ENCODE data around the gene ATP11A. TPM values are rescaled to one million over a fixed set of nuclear protein-coding genes. Genes with fewer than 3 reads are reported as not detected.

ATP11A gene
- total and polyA plus RNA-seq, 9 of the 15 experiments (the other 6 are each of a cell fraction or from before 2014, with no cell fraction given): 0.38 to 34.2 (median 4.2) TPM

- H3K4me2 ChIP-seq (ENCODE audit: insufficient read depth, low read length): no peak overlapping the region
- no peaks in the 10 kb centered on the region for H3K9me1 ChIP-seq (ENCODE audit: control insufficient read depth, insufficient read depth, low read length)
- no peaks in the 10 kb centered on the region for H3K79me2 ChIP-seq (ENCODE audit: control insufficient read depth, insufficient read depth, low read length)
- H3K4me3 ChIP-seq: no peak overlapping the region
- FAIRE-seq: no peak
- in situ Hi-C loops (cut with MboI): no loop called here
- 5% methylated on average over 3 of the region's 8 CpGs for WGBS (ENCODE audit: insufficient coverage, low coverage, missing lambda C conversion rate)
- no peaks in the 10 kb centered on the region for H3K36me3 ChIP-seq (ENCODE audit: control insufficient read depth, insufficient read depth, low read length)
- no peaks in the 10 kb centered on the region for H4K20me1 ChIP-seq (replicated peaks; ENCODE audit: control insufficient read depth, insufficient read depth, low read length)
- CTCF ChIA-PET (ENCODE audit: low intra/inter-chr PET ratio): no interaction called here
- BruUV-seq (replicated peaks): no TSS peak
- H3K9ac ChIP-seq (ENCODE audit: insufficient read depth in 1 of 2, low read depth in 2 of 2, low read length in 2 of 2): no peak overlapping the region
- POLR2A ChIA-PET: no interaction called here
- no peak overlapping the region for H3K27ac ChIP-seq (ENCODE audit: extremely low read depth, low read depth, low read length)
- H3K4me1 ChIP-seq (replicated peaks in 1 of 2; ENCODE audit: control insufficient read depth in 2 of 2, insufficient read depth in 2 of 2, low read length in 2 of 2): no peaks in the 10 kb centered on the region; a peak in 1 of 5 replicates
- intact Hi-C loops (cut with micrococcal nuclease): no loop called here
- no peak for DNase-seq (ENCODE audit: extremely low read depth in 1 of 4, low spot score in 3 of 4)
- H2AFZ ChIP-seq (ENCODE audit: low read depth, low read length): no peak overlapping the region
- no peaks in the 10 kb centered on the region for H3K9me3 ChIP-seq (replicated peaks; ENCODE audit: control insufficient read depth, insufficient read depth, low read depth, low read length)
- ATAC-seq: no peak
- peaks cover 20 to 46% of the 10 kb centered on the region in 2 experiments for H3K27me3 ChIP-seq (ENCODE audit: control insufficient read depth in 2 of 2, insufficient read depth in 2 of 2, low read length in 2 of 2)
- TF ChIP-seq ZNF165 (CRISPR knock-in tag; IDR thresholded peaks at IDR 0.05; ENCODE audit: borderline replicate concordance) (no peak), OTX1 (CRISPR knock-in tag; IDR thresholded peaks at IDR 0.05) (no peak), NRF1 (conservative IDR thresholded peaks at IDR 0.05 in 1 of 2, IDR thresholded peaks at IDR 0.05 in 1 of 2) (no peak), EHMT2 (IDR thresholded peaks at IDR 0.05) (no peak), DACH1 (IDR thresholded peaks at IDR 0.05; ENCODE audit: partially characterized antibody) (no peak), FOXP4 (CRISPR knock-in tag; IDR thresholded peaks at IDR 0.05; ENCODE audit: borderline replicate concordance) (no peak), ZNF511 (CRISPR knock-in tag; IDR thresholded peaks at IDR 0.05) (no peak), NR2C2 (CRISPR knock-in tag; IDR thresholded peaks at IDR 0.05) (no peak), NR2C2 (tag; IDR thresholded peaks at IDR 0.05) (no peak), ATF2 (CRISPR knock-in tag; IDR thresholded peaks at IDR 0.05) (no peak), HCFC1 (IDR thresholded peaks at IDR 0.05; ENCODE audit: low read depth, low read length) (no peak), ZNF584 (CRISPR knock-in tag; IDR thresholded peaks at IDR 0.05; ENCODE audit: low read depth) (no peak), ZNF583 (CRISPR knock-in tag; IDR thresholded peaks at IDR 0.05) (no peak), ZBTB12 (CRISPR knock-in tag; IDR thresholded peaks at IDR 0.05) (no peak), ZBTB8A (IDR thresholded peaks at IDR 0.05; ENCODE audit: partially characterized antibody) (no peak), THAP12 (CRISPR knock-in tag; IDR thresholded peaks at IDR 0.05) (no peak), ARNT (IDR thresholded peaks at IDR 0.05) (no peak), KDM1A (IDR thresholded peaks at IDR 0.05) (no peak)
Measured at GRCh38 chr13:112918266-112918665, 228.4 kb downstream of the ATP11A start.
